ENCODE data around the gene ARMH1.

Gene ARMH1

GRCh38 chr1:44678120-44678519 lies 3.6 kb downstream of the ARMH1 start:
- H3K4me3 ChIP-seq (ENCODE audit: low read length) = no peak overlapping the region
- no peak for DNase-seq (ENCODE audit: low read depth)
- no peak for TF ChIP-seq CTCF (conservative IDR thresholded peaks at IDR 0.05; ENCODE audit: low read depth, low read length)

GRCh38 chr1:44678626-44679025 lies 4.1 kb downstream of the ARMH1 start:
- no peak overlapping the region for H3K4me3 ChIP-seq (ENCODE audit: low read length)
- DNase-seq (ENCODE audit: low read depth) = no peak
- no peak for TF ChIP-seq CTCF (conservative IDR thresholded peaks at IDR 0.05; ENCODE audit: low read depth, low read length)

GRCh38 chr1:44679468-44679867 lies 5.0 kb downstream of the ARMH1 start:
- TF ChIP-seq CTCF (conservative IDR thresholded peaks at IDR 0.05; ENCODE audit: low read depth, low read length) = no peak
- no peak for DNase-seq (ENCODE audit: low read depth)
- H3K4me3 ChIP-seq (ENCODE audit: low read length) = no peak overlapping the region

DNA sequence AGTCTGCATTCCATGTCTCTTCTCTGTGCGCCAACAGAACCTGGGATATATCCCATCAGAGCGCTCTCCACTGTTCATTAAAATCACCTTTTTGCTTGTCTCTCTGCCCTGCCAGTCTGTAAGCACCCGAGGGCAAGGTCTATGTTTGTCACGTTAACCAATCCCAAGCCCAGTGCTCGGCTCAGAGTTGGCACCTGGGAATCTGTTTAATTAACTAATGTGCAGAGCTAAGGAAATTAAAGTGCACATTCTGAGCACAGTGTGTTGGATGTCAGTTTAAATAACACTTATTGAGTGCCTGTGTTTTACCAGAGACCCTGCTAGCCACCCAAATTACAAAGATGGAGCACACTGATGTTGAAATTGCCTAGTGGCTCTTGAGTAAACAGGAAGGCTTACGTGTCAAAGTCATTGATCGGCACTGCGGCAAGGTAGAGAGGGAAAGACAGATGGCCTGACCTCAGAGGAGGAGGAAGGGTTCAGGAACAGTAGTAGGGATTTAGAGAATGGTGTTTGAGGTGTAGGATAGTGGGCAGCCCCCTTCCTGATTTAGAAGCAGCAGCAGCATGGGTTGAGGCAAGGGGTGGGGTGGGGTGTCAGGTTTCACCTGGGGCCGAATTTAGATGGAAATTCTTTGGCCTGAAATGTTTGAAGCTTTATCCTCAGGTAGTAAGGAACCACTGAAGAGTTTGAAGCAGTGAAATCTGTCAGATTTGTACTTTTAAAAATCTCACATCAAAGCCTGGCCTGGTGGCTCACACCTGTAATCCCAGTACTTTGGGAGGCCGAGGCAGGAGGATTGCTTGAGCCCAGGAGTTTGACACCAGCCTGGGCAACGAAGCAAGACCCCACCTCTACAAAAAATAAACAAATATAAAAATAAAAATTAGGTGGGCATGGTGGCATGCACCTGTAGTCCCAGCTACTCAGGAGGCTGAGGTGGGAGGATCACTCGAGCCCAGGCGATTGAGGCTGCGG lies 7.7 kb downstream of the ARMH1 start:
- no peak overlapping the region for H3K4me3 ChIP-seq (ENCODE audit: low read length)
- DNase-seq (ENCODE audit: low read depth) = no peak
- no peak for TF ChIP-seq CTCF (conservative IDR thresholded peaks at IDR 0.05; ENCODE audit: low read depth, low read length)

DNA sequence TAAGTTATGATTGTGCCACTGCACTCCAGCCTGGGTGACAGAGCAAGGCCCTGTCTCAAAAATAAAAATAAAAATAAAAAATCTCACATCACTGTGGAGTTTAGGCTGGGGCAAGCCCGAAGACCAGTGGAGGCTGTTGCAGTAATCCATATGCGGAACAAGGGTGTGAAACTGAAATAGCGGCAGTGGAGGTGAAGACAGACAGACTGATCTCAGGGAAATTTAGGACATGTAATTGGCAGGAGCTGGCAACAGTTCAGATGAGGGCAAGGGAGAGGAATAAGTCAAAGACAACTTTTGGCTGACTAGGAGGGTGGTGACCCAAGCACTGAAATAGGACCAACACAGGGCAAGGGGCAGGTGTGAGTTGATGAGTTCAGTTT lies 8.4 kb downstream of the ARMH1 start:
- H3K4me3 ChIP-seq (ENCODE audit: low read length) = no peak overlapping the region
- DNase-seq (ENCODE audit: low read depth) = no peak
- no peak for TF ChIP-seq CTCF (conservative IDR thresholded peaks at IDR 0.05; ENCODE audit: low read depth, low read length)

DNA sequence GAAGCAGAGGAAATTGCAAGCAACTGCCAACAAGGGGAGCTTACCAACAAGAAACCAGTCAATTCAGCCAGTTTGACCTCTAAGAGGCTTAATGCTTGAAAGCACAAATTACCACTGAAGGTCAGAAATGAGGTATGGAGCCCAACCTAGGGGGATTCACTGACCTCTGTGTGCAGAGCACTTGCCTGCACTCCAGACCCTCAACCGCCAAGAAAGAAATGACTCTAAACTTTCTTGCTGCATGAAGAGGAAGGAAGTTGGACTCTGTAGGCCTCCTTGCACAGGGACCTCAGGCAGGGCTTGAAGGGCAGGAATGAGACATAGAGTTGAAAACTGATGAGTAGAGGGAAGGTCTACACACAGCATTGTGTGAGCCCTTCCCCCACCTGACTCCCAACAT lies 10.0 kb downstream of the ARMH1 start:
- H3K4me3 ChIP-seq (ENCODE audit: low read length) = no peak overlapping the region
- DNase-seq (ENCODE audit: low read depth) = no peak
- no peak for TF ChIP-seq CTCF (conservative IDR thresholded peaks at IDR 0.05; ENCODE audit: low read depth, low read length)

DNA sequence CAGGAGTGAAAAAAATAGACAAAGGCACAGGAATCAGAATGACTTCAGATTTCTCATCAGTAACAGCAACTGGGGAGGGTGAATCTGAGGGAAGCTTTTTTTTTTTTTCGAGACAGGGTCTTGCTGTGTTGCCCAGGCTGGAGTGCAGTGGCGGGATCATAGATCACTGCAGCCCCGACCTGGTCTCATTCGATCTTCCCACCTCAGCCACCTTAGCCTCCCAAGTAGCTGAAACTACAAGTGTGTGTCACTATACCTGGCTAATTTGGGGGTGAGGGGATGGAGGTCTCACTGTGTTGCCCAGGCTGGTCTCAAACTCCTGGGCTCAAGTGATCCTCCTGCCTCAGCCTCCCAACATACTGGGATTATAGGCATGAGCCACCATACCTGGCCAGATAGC lies 10.7 kb downstream of the ARMH1 start:
- no peak for TF ChIP-seq CTCF (conservative IDR thresholded peaks at IDR 0.05; ENCODE audit: low read depth, low read length)

More for the DNA sequence above, 10.7 kb downstream of the ARMH1 start:
- no peak overlapping the region for H3K4me3 ChIP-seq (ENCODE audit: low read length)
- no peak for DNase-seq (ENCODE audit: low read depth)

Data from retinal pigment epithelial cell (primary cell).